GM20000 (cell line): ENCODE data around the gene SNPH.

Source experiments
- DNase-seq: peaks from one replicate; pipeline ENCODE4 v3.0.0; 2012; ENCODE audit warnings: low spot score
- CTCF ChIP-seq: IDR thresholded peaks from 2 replicates; pipeline ENCODE4 v1.5.1; 2012; ENCODE audit warnings: mild to moderate bottlenecking, control low read depth; ENCODE audit errors: extremely low read depth, missing control alignments

The SNPH gene

GRCh38 chr20:1319051-1319450 lies 53.0 kb downstream of the SNPH start:
- no peak for TF ChIP-seq CTCF

GRCh38 chr20:1319462-1319861 lies 53.4 kb downstream of the SNPH start:
- no peak for TF ChIP-seq CTCF
- DNase-seq: no peak

More at GRCh38 chr20:1319051-1319450, 53.0 kb downstream of the SNPH start:
- no peak for DNase-seq

DNA sequence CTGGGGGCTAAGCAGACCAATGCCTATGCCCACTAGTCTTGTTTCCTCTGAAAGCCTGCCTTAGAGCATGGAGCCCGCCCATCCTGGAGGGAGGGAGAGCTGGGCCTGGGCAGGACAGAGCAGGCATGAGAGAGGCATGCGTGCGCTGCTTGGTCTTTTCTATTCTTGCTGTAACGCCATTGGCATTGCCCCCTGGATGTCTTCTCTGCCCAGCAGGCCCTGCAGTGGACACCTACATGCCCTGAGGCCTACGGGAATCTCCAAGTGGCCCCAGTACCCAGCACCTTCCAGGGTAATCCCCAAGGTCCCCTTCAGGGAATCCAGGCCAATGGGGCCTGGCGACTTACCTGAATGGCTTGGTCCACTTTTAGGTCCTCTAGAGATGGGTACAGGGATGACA lies 53.9 kb downstream of the SNPH start:
- TF ChIP-seq CTCF: no peak
- no peak for DNase-seq

- TF ChIP-seq CTCF: no peak
Measured at GRCh38 chr20:1320902-1321653, 55.0 kb downstream of the SNPH start.

DNA sequence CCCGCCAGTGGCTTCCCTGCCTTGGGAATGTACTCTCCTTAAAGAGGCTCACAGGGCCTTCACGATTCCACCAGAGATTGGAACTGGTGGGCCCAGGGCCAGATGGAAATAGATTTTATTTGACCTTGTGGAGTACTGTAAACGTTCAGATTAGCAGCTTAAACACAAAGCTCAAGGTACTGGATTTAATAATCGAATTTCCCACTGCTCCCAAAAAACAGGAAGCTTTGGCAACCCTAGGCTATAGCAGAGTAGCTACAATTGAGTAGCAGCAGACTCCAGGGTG lies 55.5 kb downstream of the SNPH start:
- no peak for DNase-seq
- no peak for TF ChIP-seq CTCF

More at GRCh38 chr20:1320902-1321653, 55.0 kb downstream of the SNPH start:
- no peak for DNase-seq

- TF ChIP-seq CTCF: no peak
- DNase-seq: no peak
Measured at GRCh38 chr20:1322511-1323245, 56.6 kb downstream of the SNPH start.

DNA sequence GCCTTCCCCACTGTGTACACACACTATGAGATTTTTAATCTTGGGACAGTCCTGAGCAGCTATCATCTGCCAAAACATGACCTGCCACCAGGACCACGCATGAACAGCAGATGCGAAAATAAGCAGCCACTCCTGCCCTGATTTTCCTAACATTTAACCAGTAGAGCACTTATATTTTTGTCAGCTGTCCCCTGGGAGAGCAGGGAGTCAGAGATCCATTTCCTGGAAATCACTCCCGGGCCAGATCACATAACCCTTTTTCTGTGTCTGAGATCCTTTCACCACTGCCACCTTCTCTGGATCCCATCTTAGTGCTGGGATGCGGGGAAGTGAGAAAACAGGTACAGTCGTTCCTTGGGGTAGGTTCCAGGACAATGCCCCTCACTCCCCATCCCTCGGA lies 57.2 kb downstream of the SNPH start:
- DNase-seq: no peak
- no peak for TF ChIP-seq CTCF
